ENCODE measurements around the gene TMEFF1.

TMEFF1 gene

GRCh38 chr9:100578610-100579009 is 105.7 kb downstream of the TMEFF1 start:
- DNase-seq: no peak

- no peak for DNase-seq
Observed at GRCh38 chr9:100579665-100580064, 106.7 kb downstream of the TMEFF1 start.

DNA sequence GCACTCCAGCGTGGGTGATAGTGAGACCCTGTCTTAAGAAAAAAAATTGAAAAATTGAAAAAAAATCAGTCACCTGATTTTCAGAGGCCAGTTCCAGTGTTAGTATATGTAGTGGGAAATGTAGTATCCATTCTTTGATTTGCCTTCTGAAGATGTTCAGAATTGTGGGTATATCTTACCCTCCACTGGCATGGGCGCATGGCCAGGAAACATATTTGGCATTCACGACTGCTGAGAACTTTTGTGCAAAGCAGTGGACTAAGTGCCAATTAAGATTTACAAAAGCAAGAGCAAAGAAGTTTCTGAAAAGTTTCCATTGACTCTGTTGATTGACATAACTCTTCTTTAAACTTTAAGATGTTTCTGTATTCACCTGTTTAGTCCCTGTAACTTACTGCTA is 107.3 kb downstream of the TMEFF1 start:
- no peak for DNase-seq

DNA sequence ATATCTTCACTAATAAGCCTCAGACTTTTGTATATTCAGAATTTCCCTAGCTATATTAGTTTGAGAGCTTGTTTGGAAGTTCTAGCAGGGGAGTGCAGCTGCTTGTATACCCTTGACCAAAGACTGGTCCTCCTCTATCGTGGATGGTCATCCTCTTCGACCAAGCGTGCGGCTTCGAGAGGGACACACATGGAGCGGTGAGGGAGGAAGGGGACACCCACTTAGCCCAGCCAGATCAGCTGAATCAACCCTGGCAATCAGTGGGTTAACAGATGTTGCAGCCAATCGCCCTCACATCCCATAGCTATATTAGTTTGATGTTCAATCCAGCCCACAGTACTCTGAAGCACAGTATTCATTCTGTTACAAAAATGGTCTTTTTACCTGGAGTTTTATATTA is 108.1 kb downstream of the TMEFF1 start:
- no peak for DNase-seq

DNA sequence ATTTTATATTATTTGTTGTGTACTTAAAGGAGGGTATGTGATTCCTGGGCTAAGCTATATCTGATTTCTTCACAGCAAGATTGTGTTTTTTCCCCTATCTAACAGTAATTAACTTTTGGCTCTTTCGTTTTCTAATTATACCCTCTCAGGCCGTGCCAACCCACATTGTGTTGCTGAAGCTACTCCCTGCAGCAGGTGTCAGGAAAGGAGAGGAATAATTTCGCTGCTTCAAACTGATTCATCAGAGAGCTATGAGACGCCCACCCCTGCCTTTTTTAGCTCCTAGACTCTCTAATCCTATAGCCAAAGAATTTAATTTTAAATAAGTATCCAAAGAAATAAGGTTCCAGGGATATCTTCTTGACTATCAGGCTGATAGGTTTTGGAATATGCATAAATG is 108.7 kb downstream of the TMEFF1 start:
- no peak for DNase-seq

- DNase-seq: no peak
Observed at GRCh38 chr9:100583014-100583802, 110.3 kb downstream of the TMEFF1 start.

DNA sequence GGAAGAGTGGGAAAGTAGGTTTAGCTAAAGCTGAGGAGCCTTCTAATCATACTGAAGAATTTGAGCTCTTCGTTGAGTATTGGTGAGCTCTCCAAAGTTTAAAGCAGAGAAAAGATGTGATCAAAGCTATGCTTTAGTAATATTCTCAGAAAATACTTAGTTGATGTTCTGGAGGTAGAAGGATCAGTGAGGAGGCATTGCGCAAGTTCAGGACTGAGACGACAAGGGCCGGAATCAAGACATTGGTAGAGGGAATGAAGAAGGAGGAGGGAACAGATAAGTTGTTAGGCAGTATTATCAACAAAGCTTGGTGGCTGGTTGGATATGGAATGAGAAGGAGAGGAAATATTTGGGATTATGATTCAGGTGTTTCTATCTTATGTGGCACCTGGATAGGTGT is 112.0 kb downstream of the TMEFF1 start:
- no peak for DNase-seq

DNA sequence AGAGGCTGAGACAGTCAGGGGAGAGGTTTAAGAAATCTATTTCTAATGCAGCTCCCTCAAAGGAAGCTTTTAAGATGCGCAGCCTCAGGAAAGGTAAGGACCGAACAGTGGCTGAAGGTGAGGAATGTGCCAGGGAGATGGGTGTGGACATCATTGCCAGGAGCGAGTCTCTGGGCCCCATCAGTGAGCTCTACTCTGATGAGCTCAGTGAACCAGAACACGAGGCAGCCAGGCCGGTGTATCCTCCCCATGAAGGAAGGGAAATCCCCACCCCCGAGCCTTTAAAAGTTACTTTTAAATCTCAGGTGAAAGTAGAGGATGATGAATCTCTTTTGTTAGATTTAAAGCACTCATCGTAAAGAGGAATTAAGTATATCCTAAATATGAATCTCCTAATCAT is 113.1 kb downstream of the TMEFF1 start:
- no peak for DNase-seq

DNA sequence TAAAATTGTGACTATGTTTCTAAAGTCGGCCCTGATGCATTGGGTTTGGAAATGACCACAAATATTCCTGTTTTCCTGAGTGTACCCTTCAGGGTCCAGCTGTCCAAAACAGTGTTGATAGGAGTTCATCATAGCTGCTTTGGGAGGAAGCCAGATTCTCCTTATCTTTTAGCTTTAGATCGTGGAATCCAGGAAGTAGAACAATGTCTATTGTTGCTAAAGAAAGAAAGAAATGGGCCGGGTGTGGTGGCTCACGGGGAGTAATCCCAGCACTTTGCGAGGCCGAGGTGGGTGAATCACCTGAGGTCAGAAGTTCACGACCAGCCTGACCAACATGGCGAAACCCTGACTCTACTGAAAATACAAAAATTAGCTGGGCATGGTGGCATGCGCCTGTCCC is 114.4 kb downstream of the TMEFF1 start:
- DNase-seq: no peak

DNA sequence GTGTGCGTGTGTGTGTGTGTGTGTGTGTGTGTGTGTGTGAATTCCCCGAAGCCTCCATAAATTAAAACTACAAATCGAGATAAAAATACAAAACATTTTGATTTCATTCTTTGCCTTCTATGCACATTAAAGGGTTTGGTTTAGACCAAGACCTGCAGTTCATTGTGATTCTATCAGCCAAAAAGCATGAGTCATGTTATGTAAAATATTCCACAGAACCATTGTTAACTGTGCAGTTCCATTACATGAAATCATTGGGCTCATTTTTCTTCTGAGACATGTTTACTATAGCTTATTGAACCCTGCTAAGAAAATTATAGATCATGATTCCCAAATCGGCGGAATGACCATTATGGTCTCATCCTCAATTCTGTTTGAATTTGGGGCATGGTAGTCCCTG is 116.6 kb downstream of the TMEFF1 start:
- no peak for DNase-seq

GRCh38 chr9:100590481-100590880 is 117.5 kb downstream of the TMEFF1 start:
- DNase-seq: no peak

- DNase-seq: no peak
Observed at GRCh38 chr9:100591139-100591538, 118.2 kb downstream of the TMEFF1 start.

- no peak for DNase-seq
Observed at GRCh38 chr9:100591639-100592412, 118.9 kb downstream of the TMEFF1 start.

DNA sequence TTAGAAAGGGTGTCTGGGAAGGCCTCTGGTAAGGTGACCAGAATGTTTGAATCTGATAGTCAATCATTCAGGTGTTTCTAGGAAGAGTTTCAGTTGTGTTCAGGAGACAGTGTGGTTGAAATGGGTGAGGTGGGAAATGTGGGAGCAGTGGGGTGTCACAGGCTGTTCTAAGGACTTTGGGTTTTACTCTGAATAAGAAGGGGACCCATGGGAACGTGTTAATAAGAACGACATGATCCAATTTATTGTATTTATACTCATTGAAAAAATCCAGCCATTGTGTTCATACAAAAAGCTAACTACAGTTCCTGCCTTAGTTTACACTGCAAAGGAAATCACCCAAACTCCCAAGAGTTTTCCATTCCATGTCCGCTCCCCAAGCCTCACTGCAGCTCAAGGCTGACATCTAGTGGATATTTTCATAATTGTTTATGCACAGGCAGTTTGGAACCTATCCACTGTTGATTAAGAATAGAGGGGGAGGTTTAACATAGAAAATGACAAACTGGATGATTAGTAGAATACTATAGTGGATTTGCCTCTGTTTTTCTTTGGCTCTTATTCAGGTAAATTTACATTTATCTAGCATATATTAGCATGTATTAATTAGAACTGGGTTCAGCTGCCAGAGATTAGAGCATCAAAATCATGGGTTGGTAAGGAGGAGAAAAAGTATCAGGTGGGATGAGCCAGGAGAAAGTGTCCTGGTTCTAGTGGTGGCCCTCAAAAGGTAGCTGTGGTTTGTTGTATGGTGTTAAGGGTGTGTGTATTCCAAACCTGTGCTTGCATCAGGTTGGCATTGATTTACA is 122.6 kb downstream of the TMEFF1 start:
- DNase-seq: no peak

GRCh38 chr9:100597236-100597635 is 124.3 kb downstream of the TMEFF1 start:
- DNase-seq: no peak

DNA sequence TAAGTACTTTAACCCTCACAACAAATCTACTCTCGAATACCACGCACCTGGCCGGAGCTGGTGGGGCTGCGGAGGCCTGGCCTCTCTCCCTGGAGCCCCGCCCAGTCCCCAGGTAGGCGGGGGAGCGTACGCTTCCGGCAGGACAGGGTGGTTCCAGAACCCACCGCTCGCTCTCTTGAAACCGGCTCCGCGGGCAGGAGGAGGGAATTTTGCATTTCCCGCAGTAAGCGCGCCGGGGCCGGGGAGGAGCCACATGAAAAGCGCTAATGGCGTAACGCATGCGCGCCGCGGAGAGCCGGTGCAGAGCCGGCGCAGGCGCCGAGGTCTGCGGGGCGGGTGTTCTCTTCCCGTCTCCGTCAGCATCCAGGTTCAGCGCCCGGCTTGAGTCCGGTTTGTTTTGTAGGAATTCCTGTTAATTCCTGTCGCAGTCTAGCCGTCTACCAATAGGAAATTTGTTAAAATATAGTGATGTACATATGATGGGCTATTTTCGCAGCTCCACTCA is 125.7 kb downstream of the TMEFF1 start:
- peak; percentile 76 to 82 for DNase-seq

DNA sequence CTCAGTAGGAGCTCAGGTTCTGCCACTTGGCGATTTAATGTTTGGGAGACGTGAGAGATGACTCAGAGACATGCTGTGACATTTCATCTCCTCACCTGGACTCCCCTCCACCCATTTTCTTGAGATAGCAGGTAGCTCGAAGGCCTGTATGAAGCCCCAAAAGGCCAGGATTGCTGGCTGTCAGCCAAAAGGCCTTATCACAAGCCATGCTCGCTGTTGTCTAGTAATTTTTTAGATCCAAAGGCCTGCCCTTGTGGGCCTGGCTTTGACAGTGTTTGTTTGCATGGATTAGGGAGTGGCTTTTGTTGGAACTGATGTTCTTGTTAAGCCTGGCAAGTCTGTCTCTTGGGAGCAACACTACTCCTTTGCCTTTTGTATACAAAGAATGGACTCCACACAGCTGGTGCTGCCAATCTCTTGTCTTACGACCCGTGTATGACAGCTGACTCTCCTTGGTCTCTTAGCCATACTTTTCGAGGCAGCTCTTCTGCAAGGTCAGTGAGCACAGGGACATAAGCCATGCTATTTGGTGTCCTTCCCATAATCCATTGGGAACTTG is 127.7 kb downstream of the TMEFF1 start:
- no peak for DNase-seq

- peak in 1 of 2 experiments; percentile 9 for DNase-seq
Observed at GRCh38 chr9:100601216-100601615, 128.3 kb downstream of the TMEFF1 start.

DNA sequence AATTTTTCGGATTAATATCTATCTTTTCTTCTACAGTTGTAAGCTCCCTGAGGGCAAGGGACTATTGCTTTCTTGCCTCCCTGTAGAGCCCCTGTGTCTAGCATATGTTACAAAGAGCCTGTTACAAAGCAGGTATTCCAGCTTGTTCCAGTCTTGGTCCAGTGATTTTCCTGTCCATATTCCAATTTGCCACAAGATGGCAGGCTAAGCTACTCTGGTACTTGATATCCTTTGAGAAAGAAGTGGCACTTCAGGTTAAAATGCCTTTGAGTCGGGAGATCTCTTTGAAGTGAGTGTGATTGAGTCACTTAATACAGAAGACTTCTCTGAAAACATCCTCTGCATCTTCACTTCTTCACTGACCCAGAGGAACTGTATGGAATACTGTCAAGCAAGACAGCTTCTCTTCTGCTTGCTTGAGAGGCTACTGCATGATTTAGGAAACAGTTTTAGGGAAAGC is 129.4 kb downstream of the TMEFF1 start:
- DNase-seq: no peak

DNA sequence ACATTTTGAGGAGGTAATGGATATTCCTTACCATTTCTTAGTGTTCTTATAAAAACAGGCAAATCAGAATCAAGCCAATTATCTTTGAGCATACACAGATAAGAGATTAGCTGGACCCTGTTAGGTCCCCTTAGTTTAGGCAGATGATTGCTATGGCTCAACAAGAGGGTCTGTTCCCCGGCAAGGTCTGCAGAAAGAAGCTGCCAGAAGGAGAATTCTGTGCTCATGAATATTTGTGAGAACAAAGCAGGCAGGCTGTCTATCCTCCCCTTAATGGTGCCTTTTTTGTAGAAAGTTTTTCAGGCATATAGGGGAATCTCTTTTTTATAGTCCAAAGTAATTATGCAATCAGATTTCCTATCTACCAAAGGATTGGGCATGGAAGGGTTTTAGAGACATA is 132.5 kb downstream of the TMEFF1 start:
- no peak for DNase-seq

DNA sequence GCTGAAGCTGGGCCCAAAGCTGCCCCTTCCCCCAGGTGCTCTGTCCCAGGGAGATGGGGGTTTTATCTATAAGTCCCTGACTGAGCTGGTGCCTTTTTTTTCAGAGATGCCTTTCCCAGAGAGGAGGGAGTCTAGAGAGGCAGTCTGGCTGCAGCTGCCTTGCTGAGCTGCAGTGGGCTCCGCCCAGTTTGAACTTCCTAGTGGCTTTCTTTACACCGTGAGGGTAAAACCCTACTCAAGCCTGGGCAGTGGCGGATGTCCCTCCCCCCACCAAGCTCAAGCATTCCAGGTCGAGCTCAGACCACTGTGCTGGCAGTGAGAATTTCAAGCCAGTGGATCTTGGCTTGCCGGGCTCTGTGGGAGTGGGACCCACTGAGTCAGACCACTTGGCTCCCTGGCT is 146.2 kb downstream of the TMEFF1 start:
- DNase-seq: no peak

GRCh38 chr9:100619665-100620064 is 146.7 kb downstream of the TMEFF1 start:
- no peak for DNase-seq

GRCh38 chr9:100623969-100624368 is 151.0 kb downstream of the TMEFF1 start:
- DNase-seq: no peak
